Psoas muscle (tissue), 8 donors: ENCODE data around the gene HIP1. TPM values are rescaled to one million over a fixed set of nuclear protein-coding genes. Genes with fewer than 3 reads are reported as not detected.

Source experiments
- ATAC-seq, 4 donors: fragments of 200-7000 bp; cut with Tn5 transposase; one replicate each; pipeline ENCODE4 v1.9.1; 2020; ENCODE audit warnings: moderate library complexity in 3 of 4, mild to moderate bottlenecking in 2 of 4
- DNase-seq, 2 donors: peaks; one replicate each; pipeline ENCODE4 v3.0.0-alpha.2; 2020
- H3K27ac ChIP-seq: fragments of 200-600 bp; one replicate; pipeline ENCODE4 v1.8.0; 2022
- H3K27me3 ChIP-seq, 3 donors: fragments of 200-600 bp in 1 of 3; one replicate each; pipeline versions ENCODE4 v1.6.1 to v1.8.0; 2013 to 2022; ENCODE audit warnings: low read length in 2 of 3, mild to moderate bottlenecking in 2 of 3, moderate library complexity in 1 of 3; ENCODE audit not compliant: insufficient read depth in 3 of 3
- H3K36me3 ChIP-seq, 2 donors: fragments of 200-600 bp in 1 of 2; one replicate each; pipeline versions ENCODE4 v1.6.1 to v1.8.0; 2013 to 2022; ENCODE audit warnings: low read depth in 1 of 2, mild to moderate bottlenecking in 1 of 2, moderate library complexity in 1 of 2; ENCODE audit not compliant: insufficient read depth in 1 of 2
- H3K4me1 ChIP-seq: fragments of 200-600 bp; one replicate; pipeline ENCODE4 v1.8.0; 2022
- H3K4me3 ChIP-seq: fragments of 200-600 bp; one replicate; pipeline ENCODE4 v1.8.0; 2022; ENCODE audit warnings: mild to moderate bottlenecking
- H3K9me3 ChIP-seq: fragments of 200-600 bp; one replicate; pipeline ENCODE4 v1.8.0; 2022
- WGBS, 3 donors: extraction: QIAGEN DNeasy Blood & Tissue Kit; methylation state at CpG; one replicate each; pipeline versions ENCODE4 v1.1.6 to v1.1.7; 2013; 5-methylcytosine and 5-hydroxymethylcytosine counted together
- intact Hi-C, 2 donors: fragments of 100-400 bp; cut with DNase I; formaldehyde crosslinking; loops; one replicate each; pipeline versions ENCODE4 v1.11.0 to v1.14.2; 2022
- polyA plus RNA-seq, 3 donors: library from polyadenylated mRNA; stranded (reverse); fragments of 200-250 nt; gene quantifications; one replicate each; pipeline ENCODE4 v1.2.3, GENCODE V29; 2013
- total RNA-seq, 4 donors: library from RNA; stranded (reverse); fragmentation: NEBNext Ultra II Directional in 2 of 4; extraction: Animal tissue kit (Norgen Biotek cat#: 25700) in 2 of 4; gene quantifications; one replicate each; pipeline versions ENCODE4 v1.2.1 to v1.2.4, GENCODE V29; 2021 to 2023
- TF ChIP-seq, protein P1 (sequence below): fragments of 200-600 bp; IDR thresholded peaks from one replicate; pipeline ENCODE4 v1.8.0; 2022; ENCODE audit warnings: antibody characterized with exemption
- donor health status: healthy with polysubstance abuse.
- donor health status: DM: no; HTN: no; CAD: no; lungs with moderate emphysema.
- donor health status: Bipolar disorder and iron deficiency.
- donor health status: healthy.
- donor health status: DM: yes; HTN: yes; CAD: no.
- donor health status: DM: no; HTN: no; CAD: no.
- donor health status: DM: no; HTN: no; CAD: no.
- donor health status: DM: yes; HTN: yes; CAD: no.

HIP1 gene
- total and polyA plus RNA-seq, 7 donors = 2.5 to 11.9 (median 5.4) TPM

GRCh38 chr7:75657866-75658265, 80.9 kb downstream of the HIP1 start:
- TF ChIP-seq, protein P1, sequence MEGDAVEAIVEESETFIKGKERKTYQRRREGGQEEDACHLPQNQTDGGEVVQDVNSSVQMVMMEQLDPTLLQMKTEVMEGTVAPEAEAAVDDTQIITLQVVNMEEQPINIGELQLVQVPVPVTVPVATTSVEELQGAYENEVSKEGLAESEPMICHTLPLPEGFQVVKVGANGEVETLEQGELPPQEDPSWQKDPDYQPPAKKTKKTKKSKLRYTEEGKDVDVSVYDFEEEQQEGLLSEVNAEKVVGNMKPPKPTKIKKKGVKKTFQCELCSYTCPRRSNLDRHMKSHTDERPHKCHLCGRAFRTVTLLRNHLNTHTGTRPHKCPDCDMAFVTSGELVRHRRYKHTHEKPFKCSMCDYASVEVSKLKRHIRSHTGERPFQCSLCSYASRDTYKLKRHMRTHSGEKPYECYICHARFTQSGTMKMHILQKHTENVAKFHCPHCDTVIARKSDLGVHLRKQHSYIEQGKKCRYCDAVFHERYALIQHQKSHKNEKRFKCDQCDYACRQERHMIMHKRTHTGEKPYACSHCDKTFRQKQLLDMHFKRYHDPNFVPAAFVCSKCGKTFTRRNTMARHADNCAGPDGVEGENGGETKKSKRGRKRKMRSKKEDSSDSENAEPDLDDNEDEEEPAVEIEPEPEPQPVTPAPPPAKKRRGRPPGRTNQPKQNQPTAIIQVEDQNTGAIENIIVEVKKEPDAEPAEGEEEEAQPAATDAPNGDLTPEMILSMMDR = no peak
- intact Hi-C loops = no loop called here
- H3K4me1 ChIP-seq = no peaks in the 10 kb centered on the region
- H3K27ac ChIP-seq = no peak overlapping the region
- no peaks in the 10 kb centered on the region for H3K9me3 ChIP-seq
- H3K36me3 ChIP-seq = no peaks in the 10 kb centered on the region
- H3K27me3 ChIP-seq = no peaks in the 10 kb centered on the region
- 53 to 78% (median 56%) methylated on average over 6 of the region's 6 CpGs for WGBS, 3 donors
- DNase-seq (no peak), ATAC-seq (no peak)
- no peak overlapping the region for H3K4me3 ChIP-seq

- no peaks in the 10 kb centered on the region for H3K4me1 ChIP-seq
- intact Hi-C loops = no loop called here
- H3K27me3 ChIP-seq = no peaks in the 10 kb centered on the region
- no peaks in the 10 kb centered on the region for H3K9me3 ChIP-seq
- no peak overlapping the region for H3K27ac ChIP-seq
- no peaks in the 10 kb centered on the region for H3K36me3 ChIP-seq
- ATAC-seq (no peak), DNase-seq (no peak)
- TF ChIP-seq, protein P1 = no peak
- WGBS, 3 donors = 70 to 79% (median 74%) methylated on average over 7 of the region's 7 CpGs
- no peak overlapping the region for H3K4me3 ChIP-seq
Observed at GRCh38 chr7:75656740-75657139, 82.0 kb downstream of the HIP1 start.

DNA sequence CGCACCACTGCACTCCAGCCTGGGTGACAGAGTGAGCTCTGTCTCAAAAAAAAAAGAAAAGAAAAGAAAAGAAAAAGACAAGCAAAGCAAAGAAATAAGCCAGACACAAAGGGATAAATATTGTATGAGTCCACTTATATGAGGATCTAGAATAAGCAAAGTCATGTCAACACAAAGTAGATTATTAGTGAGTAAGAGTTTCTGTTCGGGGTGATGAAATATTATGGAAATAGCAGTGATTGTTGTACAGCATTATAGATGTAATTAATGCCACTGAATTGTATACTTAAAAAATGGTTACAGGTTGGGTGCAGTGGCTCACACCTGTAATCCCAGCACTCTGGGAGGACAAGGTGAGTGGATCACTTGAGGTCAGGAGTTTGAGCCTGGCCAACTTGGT, 83.2 kb downstream of the HIP1 start:
- DNase-seq (no peak), ATAC-seq (no peak)
- H3K27me3 ChIP-seq = no peaks in the 10 kb centered on the region
- 94 to 100% (median 97%) methylated on average over 2 of the region's 2 CpGs for WGBS, 3 donors
- TF ChIP-seq, protein P1 = no peak
- intact Hi-C loops = no loop called here
- no peaks in the 10 kb centered on the region for H3K4me1 ChIP-seq
- H3K4me3 ChIP-seq = no peak overlapping the region
- no peak overlapping the region for H3K27ac ChIP-seq
- no peaks in the 10 kb centered on the region for H3K9me3 ChIP-seq
- no peaks in the 10 kb centered on the region for H3K36me3 ChIP-seq

- DNase-seq (no peak), ATAC-seq (no peak)
- intact Hi-C loops = no loop called here
- H3K9me3 ChIP-seq = no peaks in the 10 kb centered on the region
- H3K27me3 ChIP-seq = no peaks in the 10 kb centered on the region
- 86 to 92% (median 91%) methylated on average over 4 of the region's 4 CpGs for WGBS, 3 donors
- no peaks in the 10 kb centered on the region for H3K36me3 ChIP-seq
- H3K27ac ChIP-seq = no peak overlapping the region
- H3K4me3 ChIP-seq = no peak overlapping the region
- TF ChIP-seq, protein P1 = no peak
- H3K4me1 ChIP-seq = peaks cover 2% of the 10 kb centered on the region
Observed at GRCh38 chr7:75654855-75655254, 83.9 kb downstream of the HIP1 start.

GRCh38 chr7:75653651-75654050, 85.1 kb downstream of the HIP1 start:
- peaks cover 2% of the 10 kb centered on the region for H3K4me1 ChIP-seq
- DNase-seq (no peak), ATAC-seq (no peak)
- TF ChIP-seq, protein P1 = no peak
- WGBS, 3 donors = 82 to 85% (median 84%) methylated on average over 7 of the region's 7 CpGs
- intact Hi-C loops = no loop called here
- no peaks in the 10 kb centered on the region for H3K36me3 ChIP-seq
- H3K27ac ChIP-seq = no peak overlapping the region
- no peak overlapping the region for H3K4me3 ChIP-seq
- no peaks in the 10 kb centered on the region for H3K27me3 ChIP-seq
- H3K9me3 ChIP-seq = no peaks in the 10 kb centered on the region
